ENCODE data around the gene MYO9B.
"Not testable (repeated sequence)": the region's sequence is repeated elsewhere in the genome, so short reads cannot be mapped to it uniquely, and the experiment has no call there.

The MYO9B gene

DNA sequence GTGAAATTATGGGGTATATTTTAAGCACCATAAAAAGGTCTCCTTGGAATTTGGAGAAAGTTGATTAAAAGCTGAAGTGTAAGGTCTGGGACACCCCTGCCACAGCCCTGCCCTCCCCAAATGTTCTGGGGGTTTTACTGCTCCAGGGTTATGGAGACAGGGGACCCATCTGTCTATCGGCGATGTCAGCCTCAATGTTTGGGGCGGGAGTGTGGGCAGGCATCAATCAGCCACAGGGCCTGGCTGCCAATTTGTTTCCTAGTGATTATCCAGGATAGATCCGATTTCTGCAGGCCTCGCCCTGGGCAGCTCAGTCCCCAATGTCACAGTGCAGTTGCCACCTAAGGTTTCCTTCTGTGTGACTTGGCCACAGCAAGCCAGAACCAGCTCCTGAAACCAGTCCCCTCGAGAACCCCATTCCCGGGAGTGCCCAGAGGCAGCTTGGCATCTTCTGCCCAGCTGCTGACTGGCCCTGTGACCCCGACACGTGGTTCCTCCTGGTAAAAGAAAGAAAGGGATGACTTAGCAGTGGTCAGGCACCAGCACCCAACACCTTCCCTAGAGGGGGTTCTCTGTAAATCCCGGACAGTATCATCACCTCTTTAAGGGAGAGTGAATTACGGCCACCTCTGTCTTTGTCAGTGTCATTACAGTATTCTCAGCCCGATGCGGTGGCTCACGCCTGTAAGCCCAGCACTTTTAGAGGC lies 41.6 kb downstream of the MYO9B start:
- DNase-seq = no peak

DNA sequence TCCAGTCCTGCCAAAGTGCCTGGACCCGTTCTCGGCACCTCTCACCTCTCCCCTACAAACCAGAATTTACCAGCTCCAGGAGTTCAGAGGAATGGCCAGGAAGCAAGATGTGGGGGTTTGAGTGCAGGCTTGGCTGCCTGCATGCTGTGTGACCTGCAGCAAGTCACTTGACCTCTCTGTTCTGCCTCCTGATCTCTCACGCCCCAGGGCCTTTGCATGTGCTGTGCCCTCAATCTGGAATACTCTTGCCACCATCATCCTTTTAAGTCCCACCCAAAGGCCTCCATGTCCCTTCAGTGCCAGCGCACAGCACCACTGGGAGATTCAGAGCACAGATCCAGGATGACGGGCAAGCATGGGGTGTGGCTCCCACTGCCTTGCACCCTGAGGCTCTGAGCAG lies 43.4 kb downstream of the MYO9B start:
- DNase-seq = no peak

DNA sequence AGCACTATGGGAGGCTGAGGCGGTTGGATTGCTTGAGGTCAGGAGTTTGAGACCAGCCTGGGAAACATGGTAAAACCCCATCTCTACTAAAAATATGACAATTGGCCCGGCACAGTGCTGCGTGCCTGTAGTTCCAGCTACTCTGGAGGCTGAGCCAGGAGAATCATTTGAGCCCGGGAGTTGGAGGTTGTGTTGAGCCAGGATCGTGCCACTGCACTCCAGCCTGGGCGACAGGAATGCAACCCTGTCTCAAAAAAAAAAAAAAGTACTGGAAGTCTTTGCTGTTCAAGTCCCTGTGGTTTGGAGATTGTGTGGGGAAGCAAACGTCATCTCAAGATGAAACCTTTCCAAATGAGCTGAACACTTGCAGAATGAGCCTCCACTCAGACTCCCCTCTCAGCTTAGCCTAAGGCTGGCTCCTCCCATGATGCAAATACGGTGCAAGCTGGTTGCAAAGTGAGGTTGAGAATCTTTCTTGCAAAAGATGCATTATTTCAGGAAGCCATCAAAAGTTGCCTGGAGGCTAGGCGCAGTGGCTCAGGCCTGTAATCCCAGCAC lies 46.2 kb downstream of the MYO9B start:
- DNase-seq = no peak

DNA sequence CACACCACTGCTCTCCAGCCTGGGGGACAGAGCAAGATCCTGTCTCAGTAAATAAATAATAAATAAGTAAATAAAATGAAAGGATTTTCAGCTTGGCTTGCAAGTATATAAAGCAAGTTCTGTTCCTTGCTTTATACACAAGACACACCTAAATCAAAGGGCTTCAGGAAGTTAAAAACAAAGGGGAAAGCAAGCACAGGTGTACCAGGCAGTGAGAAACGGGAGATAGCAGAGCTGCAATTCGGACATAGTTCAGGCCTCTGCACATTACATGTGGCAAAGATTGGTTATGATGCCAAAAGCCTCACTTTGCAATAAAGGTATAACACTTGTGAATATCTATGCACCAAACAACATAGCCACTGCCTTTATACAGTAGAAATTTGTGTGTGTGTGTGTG lies 47.5 kb downstream of the MYO9B start:
- DNase-seq = no peak

DNA sequence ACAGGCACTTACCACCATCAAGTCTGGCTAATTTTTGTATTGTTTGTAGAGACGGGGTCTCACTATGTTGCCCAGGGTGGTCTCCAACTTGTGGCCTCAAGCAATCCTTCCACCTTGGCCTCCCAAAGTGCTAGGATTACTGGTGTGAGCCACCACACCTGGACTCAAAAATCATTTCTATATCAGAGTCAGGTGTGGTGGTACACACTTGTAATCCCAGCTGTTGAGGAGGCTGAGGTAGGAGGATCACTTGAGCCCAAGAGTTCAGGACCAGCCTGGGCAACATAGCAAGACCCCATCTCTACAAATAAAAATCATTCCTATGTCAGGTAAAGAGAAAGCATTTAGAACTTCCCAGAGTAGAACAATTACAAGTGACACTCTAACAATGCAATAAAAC lies 48.4 kb downstream of the MYO9B start:
- no peak for DNase-seq

DNA sequence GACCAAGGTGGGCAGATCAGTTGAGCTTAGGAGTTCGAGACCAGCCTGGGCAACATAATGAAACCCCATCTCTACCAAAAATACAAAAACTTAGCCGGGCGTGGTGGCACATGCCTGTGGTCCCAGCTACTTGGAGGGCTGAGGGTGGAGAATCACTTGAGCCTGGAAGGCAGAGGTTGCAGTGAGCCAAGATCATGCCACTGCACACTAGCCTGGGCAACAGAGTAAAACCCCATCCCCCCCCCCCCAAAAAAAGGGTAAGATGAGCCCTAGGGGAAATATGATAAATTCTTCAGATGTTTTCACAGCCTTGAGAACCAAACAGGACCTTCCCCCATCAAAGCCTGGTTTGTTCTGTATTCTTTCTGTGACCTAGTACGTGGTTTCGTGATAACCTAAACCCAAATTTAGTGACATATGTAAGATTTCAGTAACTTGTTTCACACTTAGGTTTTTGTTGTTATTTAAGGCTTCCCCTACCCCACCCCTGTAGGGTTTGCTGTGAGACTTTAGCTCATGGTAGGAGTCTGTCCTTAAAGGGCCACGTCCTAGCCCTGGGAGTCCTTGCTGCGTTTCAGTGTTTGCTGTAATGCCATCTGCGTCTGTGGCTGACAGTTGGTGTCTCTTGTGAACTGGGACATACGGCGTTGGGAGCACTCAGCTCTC lies 49.6 kb downstream of the MYO9B start:
- no peak for DNase-seq

DNA sequence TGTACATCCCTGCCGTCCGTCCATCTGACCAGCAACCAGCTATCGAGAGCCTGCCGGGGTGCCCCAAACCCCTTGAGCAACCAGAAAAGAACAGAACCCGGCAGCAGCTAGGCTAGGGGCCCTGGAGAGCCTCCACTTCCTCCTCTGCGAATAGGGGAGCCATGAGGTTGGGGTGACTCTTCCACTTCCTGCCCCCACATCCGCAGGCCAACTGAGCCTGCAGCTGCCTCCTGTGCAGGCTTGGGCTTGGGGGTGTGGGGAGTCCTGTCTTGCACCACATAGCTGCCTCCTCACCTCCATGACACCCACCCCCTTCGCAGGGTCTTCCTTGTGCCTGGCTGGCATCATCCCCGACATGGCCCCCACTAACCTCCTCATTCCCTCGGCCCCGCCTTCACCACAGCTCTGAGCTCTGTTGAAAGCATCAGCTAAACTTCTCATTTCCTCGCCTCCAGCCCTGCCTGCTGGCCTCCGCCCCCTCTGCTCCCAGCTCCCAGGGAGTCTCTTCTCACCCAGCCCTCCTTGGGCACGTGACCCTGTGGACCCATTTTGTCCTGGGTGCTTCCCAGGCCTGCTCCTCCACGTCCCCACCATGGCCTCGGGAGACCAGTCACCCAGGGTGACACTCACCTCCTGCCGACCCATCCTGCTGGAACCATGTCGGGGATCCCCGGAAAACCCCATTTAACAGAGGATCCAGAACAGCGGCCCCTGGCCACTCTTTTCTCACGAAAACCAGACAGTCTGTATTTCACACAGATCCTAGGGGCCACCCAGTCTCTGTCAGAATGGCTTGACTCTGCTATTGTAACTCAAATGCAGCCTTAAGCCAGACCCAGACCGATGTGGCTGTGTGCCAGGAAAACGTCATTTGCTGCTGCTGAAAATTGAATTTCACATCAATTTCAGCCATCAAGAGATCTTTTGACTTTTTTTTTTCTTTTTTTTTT lies 50.4 kb downstream of the MYO9B start:
- DNase-seq = peak; percentile 54

DNA sequence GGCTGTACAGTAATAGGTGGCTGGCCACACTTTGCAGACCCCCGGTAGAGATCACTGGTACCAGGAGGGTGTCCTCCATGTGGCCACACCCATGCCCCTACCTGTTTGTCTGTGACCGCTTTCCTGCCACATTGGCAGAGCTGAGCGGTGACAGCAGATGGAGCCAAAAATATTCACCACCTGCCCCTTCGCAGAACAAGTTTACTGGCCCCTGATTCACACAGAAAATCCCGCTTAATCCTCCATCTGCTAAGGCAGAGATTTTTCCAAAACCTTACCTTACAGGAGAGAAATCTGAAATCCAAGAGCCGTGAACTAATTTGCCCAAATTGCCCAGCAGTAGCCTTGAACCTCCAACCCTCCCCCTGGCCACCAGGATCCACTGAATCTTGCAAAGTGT lies 52.1 kb downstream of the MYO9B start:
- no peak for DNase-seq

DNA sequence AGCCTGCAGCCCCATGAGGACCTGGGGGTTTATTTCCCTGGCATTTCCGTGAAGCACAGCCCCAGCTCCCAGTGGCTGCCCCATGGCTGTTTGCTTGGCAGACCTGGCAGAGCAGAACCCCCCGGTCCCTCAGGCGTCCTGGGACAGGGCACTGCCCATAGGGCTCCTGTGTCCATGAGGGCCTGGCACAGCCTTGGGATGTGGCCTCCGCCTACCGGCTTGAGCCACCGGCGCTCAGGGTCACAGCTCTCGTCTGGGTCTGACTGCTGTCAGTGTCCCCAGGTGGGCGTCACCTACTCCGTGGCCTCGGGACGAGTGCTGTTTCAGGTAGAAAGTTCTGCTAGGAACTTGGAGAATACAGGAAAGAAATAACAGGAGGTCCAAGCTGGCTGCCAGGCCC lies 52.8 kb downstream of the MYO9B start:
- no peak for DNase-seq

DNA sequence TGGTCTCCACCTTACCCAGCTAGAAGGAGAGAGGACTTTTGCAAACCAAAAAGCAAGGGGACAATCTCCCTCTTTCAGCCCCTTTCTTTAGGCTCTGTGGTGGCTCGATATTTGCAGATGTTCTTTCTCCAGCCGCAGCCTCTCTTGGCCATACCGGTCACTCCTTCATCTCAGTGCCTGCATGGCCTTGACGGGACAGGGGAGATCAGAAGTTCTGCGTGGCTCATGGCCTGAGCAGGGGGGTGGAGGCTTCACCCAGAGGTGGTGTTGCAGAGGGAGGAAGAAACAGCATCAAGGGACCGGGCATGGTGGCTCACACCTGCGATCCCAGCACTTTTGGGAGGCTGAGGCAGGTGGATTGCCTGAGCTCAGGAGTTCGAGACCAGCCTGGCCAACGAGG lies 53.2 kb downstream of the MYO9B start:
- DNase-seq = no peak

DNA sequence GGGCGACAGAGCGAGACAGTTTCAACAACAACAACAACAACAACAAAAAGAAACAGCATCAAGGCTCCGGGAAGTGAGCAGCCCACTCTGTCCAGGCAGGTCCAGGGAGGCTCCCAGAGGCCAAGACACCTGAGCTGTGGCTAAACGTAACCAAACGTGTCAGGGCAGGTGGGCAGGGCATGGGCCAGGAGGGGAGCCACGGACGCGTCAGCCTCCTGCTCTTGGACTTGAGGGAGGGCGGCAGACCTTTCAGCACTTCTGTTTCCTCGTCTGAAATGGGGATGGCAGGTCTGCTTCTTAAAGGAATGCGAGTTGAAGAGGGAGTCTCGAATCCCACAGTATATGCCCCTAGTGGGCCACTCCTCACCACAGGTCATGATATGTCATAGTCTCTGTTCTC lies 53.8 kb downstream of the MYO9B start:
- DNase-seq = no peak

DNA sequence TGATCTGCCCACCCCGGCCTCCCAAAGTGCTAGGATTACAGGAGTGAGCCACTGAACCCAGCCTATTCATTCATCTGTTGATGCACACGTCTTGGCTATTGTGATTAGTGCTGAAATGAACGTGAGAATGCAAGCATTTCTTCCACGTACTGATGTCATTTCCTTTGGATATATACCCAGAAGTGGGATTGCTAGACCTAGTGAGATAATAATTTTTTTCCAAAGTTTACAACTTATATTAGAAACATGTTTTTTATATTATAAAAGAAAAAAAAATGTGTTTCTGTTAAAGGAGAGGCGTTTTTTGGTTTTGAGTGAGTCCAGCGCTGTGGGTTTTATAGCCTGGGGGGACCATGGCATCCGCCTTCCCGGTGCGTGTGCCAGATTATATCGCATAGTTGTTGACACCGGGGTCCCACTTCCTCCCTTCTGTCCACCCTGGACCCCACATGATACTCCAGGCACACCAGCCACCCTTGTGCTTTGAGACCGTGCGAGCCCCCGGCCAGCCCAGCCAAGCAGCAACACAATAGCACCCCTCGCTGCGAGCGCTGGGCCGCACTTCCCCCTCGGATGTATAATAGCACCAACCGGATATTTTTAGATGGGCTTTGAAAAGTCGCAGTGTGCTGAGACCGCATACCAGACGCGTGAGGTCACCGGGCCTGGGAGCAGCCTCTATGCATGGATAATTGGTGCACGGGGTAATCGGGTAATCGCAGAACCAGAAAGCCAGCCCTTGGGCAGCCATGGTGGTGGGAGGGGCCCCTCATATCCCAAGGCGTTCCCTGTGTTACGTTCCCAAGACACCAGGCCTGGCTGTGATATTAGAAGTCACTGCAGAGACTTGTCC lies 59.6 kb downstream of the MYO9B start:
- no peak for DNase-seq

DNA sequence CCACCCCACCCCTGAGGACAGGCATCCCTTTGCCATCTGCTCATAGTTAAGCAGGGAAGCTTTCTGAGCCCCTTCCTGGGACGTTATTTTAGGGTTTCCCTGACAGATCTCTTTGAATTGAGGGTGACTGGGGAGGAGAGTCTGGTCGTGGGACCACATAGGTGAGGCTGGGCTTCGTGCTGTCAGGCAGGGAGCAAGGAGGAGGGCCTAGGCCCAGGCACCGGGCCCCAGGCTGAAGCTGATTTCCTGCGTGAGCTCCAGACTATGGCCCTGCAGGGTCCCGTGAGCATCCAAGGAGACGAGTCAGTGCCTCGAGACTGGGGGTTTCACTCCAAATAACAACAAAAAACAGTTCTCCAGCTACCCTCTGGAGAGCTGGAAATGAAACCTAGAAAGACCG lies 60.4 kb downstream of the MYO9B start:
- DNase-seq = no peak

DNA sequence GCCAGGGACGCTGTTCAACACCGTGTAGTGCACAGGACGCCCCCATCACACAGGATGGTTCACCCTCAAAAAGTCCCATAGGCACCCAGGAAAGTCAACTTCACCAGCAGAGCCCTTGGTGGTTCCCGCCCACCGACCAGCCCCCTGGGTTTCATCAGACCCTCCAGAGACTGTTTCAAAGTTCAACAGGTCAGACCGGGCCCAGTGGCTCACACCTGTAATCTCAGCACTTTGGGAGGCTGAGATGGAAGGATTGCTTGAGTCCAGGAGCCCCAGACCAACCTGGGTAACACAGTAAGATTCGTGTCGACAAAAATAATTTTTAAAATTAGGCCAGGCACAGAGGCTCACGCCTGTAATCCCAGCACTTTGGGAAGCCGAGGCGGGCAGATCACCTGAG lies 61.0 kb downstream of the MYO9B start:
- no peak for DNase-seq

DNA sequence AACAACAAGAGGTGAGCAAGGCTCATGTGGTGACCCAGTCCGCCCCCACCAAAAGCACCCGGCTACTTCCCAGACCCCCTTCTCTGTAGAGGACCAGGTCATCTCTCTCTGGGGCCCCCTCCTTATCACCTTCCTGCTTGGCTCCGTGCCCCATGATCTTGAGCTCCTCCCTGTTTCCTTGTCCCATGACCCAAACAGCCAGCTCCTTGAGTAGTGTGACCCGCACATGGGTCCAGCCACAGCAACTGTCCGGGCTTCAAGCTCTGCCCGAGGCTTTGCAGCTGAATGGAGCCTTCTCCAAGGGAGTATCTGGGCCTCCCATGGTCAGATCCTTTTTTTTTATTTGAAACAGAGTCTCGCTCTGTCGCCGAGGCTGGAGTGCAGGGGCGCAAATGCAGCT lies 61.8 kb downstream of the MYO9B start:
- DNase-seq = no peak

DNA sequence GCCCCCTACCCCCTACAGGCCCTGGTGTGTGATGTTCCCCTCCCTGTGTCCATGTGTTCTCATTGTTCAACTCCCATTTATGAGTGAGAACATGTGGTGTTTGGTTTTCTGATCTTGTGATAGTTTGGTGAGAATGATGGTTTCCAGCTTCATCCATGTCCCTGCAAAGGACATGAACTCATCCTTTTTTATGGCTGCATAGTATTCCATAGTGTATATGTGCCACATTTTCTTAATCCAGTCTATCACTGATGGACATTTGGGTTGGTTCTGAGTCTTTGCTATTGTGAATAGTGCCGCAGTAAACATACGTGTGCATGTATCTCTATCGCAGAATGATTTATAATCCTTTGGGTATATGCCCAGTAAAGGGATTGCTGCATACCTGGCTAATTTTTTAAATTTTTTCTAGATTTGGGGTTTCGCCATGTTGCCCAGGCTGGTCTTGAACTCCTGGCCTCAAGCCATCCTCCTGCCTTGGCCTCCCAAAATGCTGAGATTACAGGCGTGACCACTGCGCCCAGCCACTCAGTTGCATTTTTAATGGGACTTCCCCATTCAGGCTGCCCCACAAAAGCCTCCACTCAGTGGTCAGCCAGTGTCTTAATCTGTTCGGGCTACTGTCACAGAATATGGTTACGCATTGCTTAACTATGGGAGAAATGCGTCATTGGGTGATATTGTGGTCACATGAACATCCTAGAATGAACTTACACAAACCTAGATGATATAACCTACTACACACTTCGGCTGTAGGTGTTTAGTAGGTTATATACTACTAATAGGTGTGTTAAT lies 62.7 kb downstream of the MYO9B start:
- not testable (repeated sequence) for DNase-seq

DNA sequence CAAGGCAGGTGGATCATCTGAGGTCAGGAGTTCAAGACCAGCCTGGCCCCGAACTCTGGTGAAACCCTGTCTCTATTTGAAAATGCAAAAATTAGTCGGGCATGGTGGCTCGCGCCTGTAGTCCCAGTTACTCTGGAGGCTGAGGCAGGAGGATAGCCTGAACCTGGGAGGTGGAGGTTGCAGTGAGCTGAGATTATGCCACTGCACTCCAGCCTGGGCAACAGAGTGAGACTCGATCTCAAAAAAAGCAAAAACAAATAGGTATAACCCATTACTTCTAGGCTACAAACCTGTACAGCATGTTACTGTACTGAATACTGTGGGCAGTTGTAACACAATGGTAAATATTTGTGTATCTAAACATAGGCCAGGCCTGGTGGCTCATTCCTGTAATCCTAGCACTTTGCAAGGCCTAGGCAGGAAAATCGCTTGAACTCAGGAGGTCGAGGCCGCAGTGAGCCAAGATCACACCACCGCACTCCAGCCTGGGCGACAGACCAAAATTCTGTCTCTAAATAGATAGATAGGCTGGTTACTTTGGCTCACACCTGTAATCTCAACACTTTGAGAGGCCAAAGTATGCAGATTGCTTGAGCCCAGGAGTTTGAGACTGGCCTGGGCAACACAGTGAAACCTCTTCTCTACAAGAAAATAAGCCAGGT lies 63.5 kb downstream of the MYO9B start:
- DNase-seq = no peak

DNA sequence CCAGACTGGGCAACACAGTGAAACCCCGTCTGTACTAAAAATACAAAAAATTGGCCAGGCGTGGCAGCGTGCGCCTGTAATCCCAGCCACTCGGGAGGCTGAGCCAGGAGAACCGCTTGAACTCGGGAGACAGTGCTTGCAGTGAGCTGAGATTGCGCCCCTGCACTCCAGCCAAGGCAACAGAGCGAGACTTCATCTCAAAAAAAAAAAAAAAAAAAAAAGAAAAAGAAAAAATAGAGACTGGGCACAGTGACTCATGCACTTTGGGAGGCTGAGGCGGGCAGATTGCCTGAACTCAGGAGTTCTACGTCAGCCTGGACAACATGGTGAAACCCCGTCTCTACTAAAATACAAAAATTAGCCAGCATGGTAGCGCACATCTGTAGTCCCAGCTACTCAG lies 69.2 kb downstream of the MYO9B start:
- DNase-seq = not testable (repeated sequence)

DNA sequence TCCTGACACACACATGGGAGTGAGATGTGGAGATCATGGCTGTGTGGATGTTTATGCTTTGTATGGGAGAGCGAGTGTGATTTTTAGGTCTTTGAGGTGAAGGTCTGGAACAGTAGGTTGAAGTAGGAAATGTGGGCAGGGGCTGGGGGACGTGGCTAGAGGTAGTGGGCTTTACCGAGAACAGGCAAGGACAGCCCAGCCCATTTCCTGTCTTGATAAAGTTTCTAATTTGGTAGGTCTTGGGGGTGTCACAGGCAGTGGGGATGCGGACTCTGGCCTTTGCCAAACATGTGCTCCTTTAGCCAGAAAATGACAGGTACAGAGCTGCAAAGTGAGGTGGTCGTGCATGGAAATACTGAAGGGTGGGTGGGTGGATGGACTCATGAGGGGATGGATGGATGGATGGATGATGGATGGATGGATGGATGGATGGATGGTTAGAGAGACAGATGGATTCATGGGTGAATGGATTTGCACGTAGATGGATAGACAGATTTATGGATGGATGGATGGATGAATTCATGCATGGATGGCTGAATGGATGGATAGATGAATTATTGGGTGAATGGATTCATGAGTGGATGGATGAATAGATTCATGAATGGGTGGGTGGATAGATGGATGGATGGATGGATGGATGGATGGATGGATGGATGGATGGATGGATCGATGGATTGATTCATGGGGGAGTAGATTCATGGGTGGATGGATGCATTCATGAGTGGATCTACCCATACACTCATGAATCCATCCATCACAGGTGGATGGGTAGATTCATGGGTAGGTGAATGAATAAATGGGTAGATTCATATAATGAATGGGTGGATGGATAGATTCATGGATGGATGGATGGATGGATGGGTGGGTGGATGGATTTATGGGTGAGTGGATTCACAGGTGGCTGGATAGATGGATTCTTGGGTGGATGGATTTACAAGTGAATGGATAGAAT lies 70.2 kb downstream of the MYO9B start:
- no peak for DNase-seq

DNA sequence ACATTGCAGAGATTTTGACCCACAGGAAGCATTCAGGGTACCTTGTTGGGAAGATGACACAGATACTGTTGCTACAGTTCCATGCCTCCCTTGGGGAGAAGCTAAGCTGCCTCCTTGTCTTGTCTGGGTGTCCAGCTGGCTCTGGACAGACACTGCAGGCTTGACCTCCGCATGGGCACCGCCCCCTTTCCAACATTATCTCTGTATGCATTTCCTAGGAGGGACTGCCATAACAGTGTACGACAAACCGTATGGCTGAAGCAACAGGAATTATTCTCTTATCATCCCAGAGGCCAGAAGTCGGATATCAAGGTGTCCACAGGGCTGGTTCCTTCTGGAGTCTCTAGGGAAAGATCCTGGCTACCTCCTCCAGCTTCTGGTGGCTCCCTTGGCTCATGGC lies 72.6 kb downstream of the MYO9B start:
- DNase-seq = no peak

Data from stimulated activated naive CD4-positive, alpha-beta T cell treated with Interleukin-2 at 50 U/mL for 16 hours (primary cell).